WTC11 (cell line): Measurements from ENCODE around the gene ATG7. TPM values are rescaled to one million over a fixed set of nuclear protein-coding genes. Genes with fewer than 3 reads are reported as not detected.

Experiments
- ATAC-seq: fragments of 200-7000 bp; cut with Tn5 transposase; 2 replicates; pipeline ENCODE4 v1.10.0; 2021; ENCODE audit warnings: mild to moderate bottlenecking, moderate library complexity
- CTCF ChIA-PET: fragments of 300-600 bp; sonication (Branson Sonifier 250); formaldehyde crosslinking; loops from one replicate; lab custom pipeline; 2021; ENCODE audit warnings: antibody characterized with exemption; lab: Charles Lee
- POLR2A ChIA-PET: fragments of 350-600 bp; sonication (Branson Sonifier 250); formaldehyde crosslinking; loops from one replicate; lab custom pipeline; 2021; ENCODE audit warnings: antibody characterized with exemption; lab: Charles Lee
- DNase-seq: peaks from one replicate; pipeline ENCODE4 v3.0.0; 2021; ENCODE audit warnings: low spot score
- H3K27ac Mint-ChIP-seq: 2 replicates; pipeline ENCODE4 v1.8.0; 2021; ENCODE audit warnings: mixed read lengths
- H3K27me3 Mint-ChIP-seq: 2 replicates; pipeline ENCODE4 v1.8.0; 2021; ENCODE audit warnings: low read depth, mild to moderate bottlenecking, moderate library complexity, mixed read lengths
- H3K36me3 Mint-ChIP-seq: 2 replicates; pipeline ENCODE4 v1.8.0; 2021; ENCODE audit warnings: mixed read lengths
- H3K4me1 Mint-ChIP-seq: 2 replicates; pipeline ENCODE4 v1.8.0; 2022; ENCODE audit warnings: mixed read lengths
- H3K4me3 Mint-ChIP-seq: 2 replicates; pipeline ENCODE4 v1.8.0; 2021; ENCODE audit warnings: mild to moderate bottlenecking, moderate library complexity, mixed read lengths
- H3K9me3 Mint-ChIP-seq: 2 replicates; pipeline ENCODE4 v1.8.0; 2021; ENCODE audit warnings: mixed read lengths
- ATF3 ChIP-seq: sonication (generic); formaldehyde crosslinking; conservative IDR thresholded peaks from 2 replicates; pipeline ENCODE4 v1.8.1; 2022; ENCODE audit warnings: mild to moderate bottlenecking, missing genetic modification reagents
- EMX1 ChIP-seq: fragments of 250-450 bp; sonication (Bioruptor Pico); IDR thresholded peaks from 2 replicates; pipeline ENCODE4 v1.8.0; 2021; ENCODE audit warnings: mild to moderate bottlenecking
- GRHL2 ChIP-seq: fragments of 250-450 bp; sonication (Bioruptor Pico); IDR thresholded peaks from 2 replicates; pipeline ENCODE4 v1.8.0; 2022; ENCODE audit warnings: mild to moderate bottlenecking, moderate library complexity; ENCODE audit not compliant: insufficient replicate concordance, severe bottlenecking
- NFYB ChIP-seq: sonication (generic); formaldehyde crosslinking; conservative IDR thresholded peaks from 2 replicates; pipeline ENCODE4 v1.8.0; 2022; ENCODE audit warnings: low read depth, missing genetic modification reagents
- USF1 ChIP-seq: sonication (generic); formaldehyde crosslinking; IDR thresholded peaks from 2 replicates; pipeline ENCODE4 v1.8.0; 2022; ENCODE audit warnings: mild to moderate bottlenecking, missing genetic modification reagents
- ZBTB21 ChIP-seq: sonication (generic); formaldehyde crosslinking; IDR thresholded peaks from 2 replicates; pipeline ENCODE4 v1.8.1; 2023; ENCODE audit warnings: mild to moderate bottlenecking, missing genetic modification reagents, borderline replicate concordance
- ZNF263 ChIP-seq: sonication (generic); formaldehyde crosslinking; IDR thresholded peaks from 2 replicates; pipeline ENCODE4 v1.8.1; 2022; ENCODE audit warnings: low read depth, mild to moderate bottlenecking, moderate library complexity, missing genetic modification reagents
- ZNF317 ChIP-seq: sonication (generic); formaldehyde crosslinking; IDR thresholded peaks from 2 replicates; pipeline ENCODE4 v1.8.1; 2023; ENCODE audit warnings: low read depth, mild to moderate bottlenecking, moderate library complexity, missing genetic modification reagents, borderline replicate concordance
- ZNF671 ChIP-seq: fragments of 250-450 bp; sonication (Bioruptor Pico); IDR thresholded peaks from 2 replicates; pipeline ENCODE4 v1.8.0; 2021; ENCODE audit warnings: mild to moderate bottlenecking
- ZSCAN18 ChIP-seq: fragments of 250-450 bp; sonication (Bioruptor Pico); IDR thresholded peaks from 2 replicates; pipeline ENCODE4 v2.1.2; 2022; ENCODE audit warnings: mild to moderate bottlenecking, moderate library complexity
- total RNA-seq: library from RNA; stranded (reverse); gene quantifications from 3 replicates; pipeline ENCODE4 v1.2.3, GENCODE V29; 2021
- TF ChIP-seq, protein P1 (sequence below): sonication (generic); formaldehyde crosslinking; conservative IDR thresholded peaks from 2 replicates; pipeline ENCODE4 v1.8.1; 2023; ENCODE audit warnings: mild to moderate bottlenecking, low read depth, missing genetic modification reagents, moderate library complexity
- TF ChIP-seq, protein P2 (sequence below): sonication (generic); formaldehyde crosslinking; IDR thresholded peaks from 2 replicates; pipeline ENCODE4 v1.8.1; 2022; ENCODE audit warnings: mild to moderate bottlenecking, missing genetic modification reagents, moderate library complexity, borderline replicate concordance
- TF ChIP-seq, protein P3 (sequence below): fragments of 250-450 bp; sonication (Bioruptor Pico); IDR thresholded peaks from 2 replicates; pipeline ENCODE4 v1.9.0; 2021; ENCODE audit warnings: moderate library complexity, mild to moderate bottlenecking, inconsistent platforms, borderline replicate concordance
- TF ChIP-seq, protein P4 (sequence below): sonication (generic); formaldehyde crosslinking; IDR thresholded peaks from 2 replicates; pipeline ENCODE4 v1.8.0; 2023; ENCODE audit warnings: missing genetic modification reagents, mild to moderate bottlenecking, borderline replicate concordance
- TF ChIP-seq, protein P5 (sequence below): sonication (generic); formaldehyde crosslinking; IDR thresholded peaks from 2 replicates; pipeline ENCODE4 v1.8.1; 2023; ENCODE audit warnings: mild to moderate bottlenecking, missing genetic modification reagents, borderline replicate concordance

ATG7 gene
- total RNA-seq, 1 experiment from 2014 or later = 17.5 TPM

- TF ChIP-seq, protein P1, sequence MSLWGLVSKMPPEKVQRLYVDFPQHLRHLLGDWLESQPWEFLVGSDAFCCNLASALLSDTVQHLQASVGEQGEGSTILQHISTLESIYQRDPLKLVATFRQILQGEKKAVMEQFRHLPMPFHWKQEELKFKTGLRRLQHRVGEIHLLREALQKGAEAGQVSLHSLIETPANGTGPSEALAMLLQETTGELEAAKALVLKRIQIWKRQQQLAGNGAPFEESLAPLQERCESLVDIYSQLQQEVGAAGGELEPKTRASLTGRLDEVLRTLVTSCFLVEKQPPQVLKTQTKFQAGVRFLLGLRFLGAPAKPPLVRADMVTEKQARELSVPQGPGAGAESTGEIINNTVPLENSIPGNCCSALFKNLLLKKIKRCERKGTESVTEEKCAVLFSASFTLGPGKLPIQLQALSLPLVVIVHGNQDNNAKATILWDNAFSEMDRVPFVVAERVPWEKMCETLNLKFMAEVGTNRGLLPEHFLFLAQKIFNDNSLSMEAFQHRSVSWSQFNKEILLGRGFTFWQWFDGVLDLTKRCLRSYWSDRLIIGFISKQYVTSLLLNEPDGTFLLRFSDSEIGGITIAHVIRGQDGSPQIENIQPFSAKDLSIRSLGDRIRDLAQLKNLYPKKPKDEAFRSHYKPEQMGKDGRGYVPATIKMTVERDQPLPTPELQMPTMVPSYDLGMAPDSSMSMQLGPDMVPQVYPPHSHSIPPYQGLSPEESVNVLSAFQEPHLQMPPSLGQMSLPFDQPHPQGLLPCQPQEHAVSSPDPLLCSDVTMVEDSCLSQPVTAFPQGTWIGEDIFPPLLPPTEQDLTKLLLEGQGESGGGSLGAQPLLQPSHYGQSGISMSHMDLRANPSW (CRISPR knock-in tag) = no peak
- no peak for TF ChIP-seq ZNF671
- TF ChIP-seq EMX1 (CRISPR knock-in tag) = no peak
- TF ChIP-seq ZNF317 (CRISPR knock-in tag) = no peak
- TF ChIP-seq ZSCAN18 = no peak
- TF ChIP-seq, all 79 proteins: peak for 0
Measured at GRCh38 chr3:11583235-11583634, 311.0 kb downstream of the ATG7 start (continued).

DNA sequence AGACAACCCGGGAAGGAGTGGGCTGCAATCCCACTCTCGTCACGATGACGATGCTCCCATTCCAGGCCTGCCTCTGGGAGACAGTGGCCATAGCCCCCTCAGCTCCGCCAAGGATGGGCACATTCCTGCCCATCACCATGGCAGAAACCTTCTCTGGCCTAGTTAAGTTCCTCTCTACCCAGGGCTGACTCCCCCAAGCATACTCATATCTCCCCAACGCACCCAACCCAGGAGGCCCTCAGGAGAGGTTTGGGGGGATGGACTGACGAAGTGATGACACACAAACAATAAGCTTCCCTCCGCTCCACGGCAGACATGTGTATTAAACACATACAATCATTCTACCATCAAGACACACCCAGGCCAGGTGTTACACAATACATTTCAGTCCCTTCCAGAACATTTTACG is 311.4 kb downstream of the ATG7 start:
- peaks cover 6% of the 10 kb centered on the region for H3K36me3 Mint-ChIP-seq
- DNase-seq = no peak
- ChIA-PET POLR2A (interaction anchor here (0.5 kb wide), 1 partner anchor 32 kb away, joined by 3 read pairs; no protein-coding TSS in a partner anchor), CTCF (interaction anchor here (0.7 kb wide), 1 partner anchor 15 kb away, joined by 3 read pairs; no protein-coding TSS in a partner anchor)
- ATAC-seq = no peak
- peaks cover 5% of the 10 kb centered on the region for H3K9me3 Mint-ChIP-seq
- no peak overlapping the region for H3K4me3 Mint-ChIP-seq
- peak overlapping the region; percentile 32 for H3K27ac Mint-ChIP-seq
- no peaks in the 10 kb centered on the region for H3K27me3 Mint-ChIP-seq
- H3K4me1 Mint-ChIP-seq = peaks cover 52% of the 10 kb centered on the region
- TF ChIP-seq ZBTB21 (CRISPR knock-in tag) (no peak), GRHL2 (CRISPR knock-in tag) (no peak), USF1 (no peak), NFYB (CRISPR knock-in tag) (no peak), ZNF263 (CRISPR knock-in tag) (no peak), ZSCAN18 (no peak), ATF3 (CRISPR knock-in tag) (no peak)
- TF ChIP-seq, protein P2, sequence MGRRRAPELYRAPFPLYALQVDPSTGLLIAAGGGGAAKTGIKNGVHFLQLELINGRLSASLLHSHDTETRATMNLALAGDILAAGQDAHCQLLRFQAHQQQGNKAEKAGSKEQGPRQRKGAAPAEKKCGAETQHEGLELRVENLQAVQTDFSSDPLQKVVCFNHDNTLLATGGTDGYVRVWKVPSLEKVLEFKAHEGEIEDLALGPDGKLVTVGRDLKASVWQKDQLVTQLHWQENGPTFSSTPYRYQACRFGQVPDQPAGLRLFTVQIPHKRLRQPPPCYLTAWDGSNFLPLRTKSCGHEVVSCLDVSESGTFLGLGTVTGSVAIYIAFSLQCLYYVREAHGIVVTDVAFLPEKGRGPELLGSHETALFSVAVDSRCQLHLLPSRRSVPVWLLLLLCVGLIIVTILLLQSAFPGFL (CRISPR knock-in tag) = no peak
- TF ChIP-seq, protein P3, sequence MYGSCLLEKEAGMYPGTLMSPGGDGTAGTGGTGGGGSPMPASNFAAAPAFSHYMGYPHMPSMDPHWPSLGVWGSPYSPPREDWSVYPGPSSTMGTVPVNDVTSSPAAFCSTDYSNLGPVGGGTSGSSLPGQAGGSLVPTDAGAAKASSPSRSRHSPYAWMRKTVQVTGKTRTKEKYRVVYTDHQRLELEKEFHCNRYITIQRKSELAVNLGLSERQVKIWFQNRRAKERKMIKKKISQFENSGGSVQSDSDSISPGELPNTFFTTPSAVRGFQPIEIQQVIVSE (CRISPR knock-in tag) = no peak
- TF ChIP-seq, protein P4, sequence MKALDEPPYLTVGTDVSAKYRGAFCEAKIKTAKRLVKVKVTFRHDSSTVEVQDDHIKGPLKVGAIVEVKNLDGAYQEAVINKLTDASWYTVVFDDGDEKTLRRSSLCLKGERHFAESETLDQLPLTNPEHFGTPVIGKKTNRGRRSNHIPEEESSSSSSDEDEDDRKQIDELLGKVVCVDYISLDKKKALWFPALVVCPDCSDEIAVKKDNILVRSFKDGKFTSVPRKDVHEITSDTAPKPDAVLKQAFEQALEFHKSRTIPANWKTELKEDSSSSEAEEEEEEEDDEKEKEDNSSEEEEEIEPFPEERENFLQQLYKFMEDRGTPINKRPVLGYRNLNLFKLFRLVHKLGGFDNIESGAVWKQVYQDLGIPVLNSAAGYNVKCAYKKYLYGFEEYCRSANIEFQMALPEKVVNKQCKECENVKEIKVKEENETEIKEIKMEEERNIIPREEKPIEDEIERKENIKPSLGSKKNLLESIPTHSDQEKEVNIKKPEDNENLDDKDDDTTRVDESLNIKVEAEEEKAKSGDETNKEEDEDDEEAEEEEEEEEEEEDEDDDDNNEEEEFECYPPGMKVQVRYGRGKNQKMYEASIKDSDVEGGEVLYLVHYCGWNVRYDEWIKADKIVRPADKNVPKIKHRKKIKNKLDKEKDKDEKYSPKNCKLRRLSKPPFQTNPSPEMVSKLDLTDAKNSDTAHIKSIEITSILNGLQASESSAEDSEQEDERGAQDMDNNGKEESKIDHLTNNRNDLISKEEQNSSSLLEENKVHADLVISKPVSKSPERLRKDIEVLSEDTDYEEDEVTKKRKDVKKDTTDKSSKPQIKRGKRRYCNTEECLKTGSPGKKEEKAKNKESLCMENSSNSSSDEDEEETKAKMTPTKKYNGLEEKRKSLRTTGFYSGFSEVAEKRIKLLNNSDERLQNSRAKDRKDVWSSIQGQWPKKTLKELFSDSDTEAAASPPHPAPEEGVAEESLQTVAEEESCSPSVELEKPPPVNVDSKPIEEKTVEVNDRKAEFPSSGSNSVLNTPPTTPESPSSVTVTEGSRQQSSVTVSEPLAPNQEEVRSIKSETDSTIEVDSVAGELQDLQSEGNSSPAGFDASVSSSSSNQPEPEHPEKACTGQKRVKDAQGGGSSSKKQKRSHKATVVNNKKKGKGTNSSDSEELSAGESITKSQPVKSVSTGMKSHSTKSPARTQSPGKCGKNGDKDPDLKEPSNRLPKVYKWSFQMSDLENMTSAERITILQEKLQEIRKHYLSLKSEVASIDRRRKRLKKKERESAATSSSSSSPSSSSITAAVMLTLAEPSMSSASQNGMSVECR = no peak
- TF ChIP-seq, protein P5, sequence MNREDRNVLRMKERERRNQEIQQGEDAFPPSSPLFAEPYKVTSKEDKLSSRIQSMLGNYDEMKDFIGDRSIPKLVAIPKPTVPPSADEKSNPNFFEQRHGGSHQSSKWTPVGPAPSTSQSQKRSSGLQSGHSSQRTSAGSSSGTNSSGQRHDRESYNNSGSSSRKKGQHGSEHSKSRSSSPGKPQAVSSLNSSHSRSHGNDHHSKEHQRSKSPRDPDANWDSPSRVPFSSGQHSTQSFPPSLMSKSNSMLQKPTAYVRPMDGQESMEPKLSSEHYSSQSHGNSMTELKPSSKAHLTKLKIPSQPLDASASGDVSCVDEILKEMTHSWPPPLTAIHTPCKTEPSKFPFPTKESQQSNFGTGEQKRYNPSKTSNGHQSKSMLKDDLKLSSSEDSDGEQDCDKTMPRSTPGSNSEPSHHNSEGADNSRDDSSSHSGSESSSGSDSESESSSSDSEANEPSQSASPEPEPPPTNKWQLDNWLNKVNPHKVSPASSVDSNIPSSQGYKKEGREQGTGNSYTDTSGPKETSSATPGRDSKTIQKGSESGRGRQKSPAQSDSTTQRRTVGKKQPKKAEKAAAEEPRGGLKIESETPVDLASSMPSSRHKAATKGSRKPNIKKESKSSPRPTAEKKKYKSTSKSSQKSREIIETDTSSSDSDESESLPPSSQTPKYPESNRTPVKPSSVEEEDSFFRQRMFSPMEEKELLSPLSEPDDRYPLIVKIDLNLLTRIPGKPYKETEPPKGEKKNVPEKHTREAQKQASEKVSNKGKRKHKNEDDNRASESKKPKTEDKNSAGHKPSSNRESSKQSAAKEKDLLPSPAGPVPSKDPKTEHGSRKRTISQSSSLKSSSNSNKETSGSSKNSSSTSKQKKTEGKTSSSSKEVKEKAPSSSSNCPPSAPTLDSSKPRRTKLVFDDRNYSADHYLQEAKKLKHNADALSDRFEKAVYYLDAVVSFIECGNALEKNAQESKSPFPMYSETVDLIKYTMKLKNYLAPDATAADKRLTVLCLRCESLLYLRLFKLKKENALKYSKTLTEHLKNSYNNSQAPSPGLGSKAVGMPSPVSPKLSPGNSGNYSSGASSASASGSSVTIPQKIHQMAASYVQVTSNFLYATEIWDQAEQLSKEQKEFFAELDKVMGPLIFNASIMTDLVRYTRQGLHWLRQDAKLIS (CRISPR knock-in tag) = no peak
